Trophoblast cell (in vitro differentiated cells and primary cell): ENCODE data around the gene FMNL2.

ENCODE experiments used
- DNase-seq, 2 donors: peaks; one replicate each; pipeline ENCODE4 v3.0.0-alpha.2; 2016
- H2AFZ ChIP-seq: 2 replicates; pipeline ENCODE4 v1.6.1; 2013; ENCODE audit warnings: low read length, moderate library complexity, mild to moderate bottlenecking; ENCODE audit not compliant: insufficient read depth, poor library complexity
- H2AK5ac ChIP-seq: 2 replicates; pipeline ENCODE4 v1.6.1; 2013; ENCODE audit warnings: mild to moderate bottlenecking, low read length
- H2BK120ac ChIP-seq: 2 replicates; pipeline ENCODE4 v1.6.1; 2013; ENCODE audit warnings: low read length, mild to moderate bottlenecking, moderate library complexity; ENCODE audit not compliant: insufficient read depth, poor library complexity
- H2BK12ac ChIP-seq: 2 replicates; pipeline ENCODE4 v1.6.1; 2013; ENCODE audit warnings: mild to moderate bottlenecking, low read length, moderate library complexity
- H2BK5ac ChIP-seq: 2 replicates; pipeline ENCODE4 v1.6.1; 2013; ENCODE audit warnings: low read length, low read depth, moderate library complexity, mild to moderate bottlenecking; ENCODE audit not compliant: poor library complexity
- H3K14ac ChIP-seq: 2 replicates; pipeline ENCODE4 v1.6.1; 2013; ENCODE audit warnings: mild to moderate bottlenecking, low read length
- H3K18ac ChIP-seq: 2 replicates; pipeline ENCODE4 v1.6.1; 2013; ENCODE audit warnings: mild to moderate bottlenecking, low read length
- H3K23ac ChIP-seq: 2 replicates; pipeline ENCODE4 v1.6.1; 2013; ENCODE audit warnings: low read length
- H3K27ac ChIP-seq: 2 replicates; pipeline ENCODE4 v1.5.1; 2013; ENCODE audit warnings: low read depth, mild to moderate bottlenecking, inconsistent platforms, low read length, moderate library complexity
- H3K27me3 ChIP-seq: 2 replicates; pipeline ENCODE4 v1.6.1; 2013; ENCODE audit warnings: inconsistent platforms, mild to moderate bottlenecking, low read length, moderate library complexity; ENCODE audit not compliant: insufficient read depth
- H3K36me3 ChIP-seq, 2 experiments: 1 replicate in 1 of 2; 2 replicates in 1 of 2; pipeline ENCODE4 v1.6.1; 2013; ENCODE audit warnings: low read length in 2 of 2, mild to moderate bottlenecking in 2 of 2, moderate library complexity in 1 of 2; ENCODE audit not compliant: insufficient read depth in 2 of 2, control insufficient read depth in 1 of 2
- H3K4ac ChIP-seq: 2 replicates; pipeline ENCODE4 v1.6.1; 2013; ENCODE audit warnings: low read depth, mild to moderate bottlenecking, low read length, moderate library complexity
- H3K4me1 ChIP-seq, 2 experiments: 1 replicate in 1 of 2; 2 replicates in 1 of 2; pipeline ENCODE4 v1.6.1; 2013; ENCODE audit warnings: low read length in 2 of 2, mild to moderate bottlenecking in 2 of 2, moderate library complexity in 1 of 2; ENCODE audit not compliant: insufficient read depth in 2 of 2, control insufficient read depth in 1 of 2
- H3K4me2 ChIP-seq: 2 replicates; pipeline ENCODE4 v1.6.1; 2013; ENCODE audit warnings: inconsistent platforms, mild to moderate bottlenecking, low read length, moderate library complexity
- H3K4me3 ChIP-seq: 2 replicates; pipeline ENCODE4 v1.5.1; 2013; ENCODE audit warnings: mild to moderate bottlenecking, low read depth, low read length, inconsistent platforms
- H3K79me1 ChIP-seq: one replicate; pipeline ENCODE4 v1.6.1; 2013; ENCODE audit warnings: low read length
- H3K79me2 ChIP-seq: 2 replicates; pipeline ENCODE4 v1.6.1; 2013; ENCODE audit warnings: low read length, mild to moderate bottlenecking; ENCODE audit not compliant: control insufficient read depth, insufficient read depth, poor library complexity
- H3K9ac ChIP-seq: 2 replicates; pipeline ENCODE4 v1.6.1; 2013; ENCODE audit warnings: mild to moderate bottlenecking, low read length
- H3K9me3 ChIP-seq: 2 replicates; pipeline ENCODE4 v1.6.1; 2013; ENCODE audit warnings: low read depth, mild to moderate bottlenecking, control low read depth, inconsistent platforms, low read length; ENCODE audit not compliant: insufficient read depth
- H4K12ac ChIP-seq: 2 replicates; pipeline ENCODE4 v1.6.1; 2013; ENCODE audit warnings: low read depth, mild to moderate bottlenecking, low read length, moderate library complexity
- H4K8ac ChIP-seq: 2 replicates; pipeline ENCODE4 v1.6.1; 2013; ENCODE audit warnings: low read depth, mild to moderate bottlenecking, low read length, moderate library complexity
- H4K91ac ChIP-seq: one replicate; pipeline ENCODE4 v1.6.1; 2013; ENCODE audit warnings: low read depth, mild to moderate bottlenecking, low read length, moderate library complexity
- WGBS: extraction: QIAGEN DNeasy Blood & Tissue Kit; methylation state at CpG from one replicate; pipeline ENCODE4 v1.1.7; 2013; ENCODE audit warnings: missing lambda C conversion rate; ENCODE audit not compliant: insufficient read length, insufficient coverage; ENCODE audit errors: extremely low coverage; 5-methylcytosine and 5-hydroxymethylcytosine counted together

The FMNL2 gene

GRCh38 chr2:152499331-152499816, 164.4 kb downstream of the FMNL2 start:
- no peaks in the 10 kb centered on the region for H3K36me3 ChIP-seq
- no peak overlapping the region for H3K9ac ChIP-seq
- H3K14ac ChIP-seq = peak overlapping the region; percentile 51
- H3K23ac ChIP-seq = no peak overlapping the region
- peak overlapping the region; percentile 40 for H2BK12ac ChIP-seq
- peak overlapping the region; percentile 79 for H3K4ac ChIP-seq
- no peak overlapping the region for H4K12ac ChIP-seq
- peak in 1 of 2 donors; percentile 31 for DNase-seq
- no peaks in the 10 kb centered on the region for H3K27me3 ChIP-seq
- H3K4me1 ChIP-seq = peaks cover 5 to 6% of the 10 kb centered on the region in 2 experiments
- no peak overlapping the region for H3K27ac ChIP-seq
- H2BK120ac ChIP-seq = no peak overlapping the region
- H3K4me2 ChIP-seq = no peak overlapping the region
- peak overlapping the region; percentile 64 for H2BK5ac ChIP-seq
- no peak overlapping the region for H4K8ac ChIP-seq
- no peak overlapping the region for H2AFZ ChIP-seq
- no peaks in the 10 kb centered on the region for H3K9me3 ChIP-seq
- peak overlapping the region; percentile 55 for H4K91ac ChIP-seq
- peaks cover 5% of the 10 kb centered on the region for H3K79me1 ChIP-seq
- H2AK5ac ChIP-seq = peak overlapping the region; percentile 62
- WGBS = no CpG with 5 or more reads among the region's 3 CpGs
- H3K4me3 ChIP-seq = no peak overlapping the region
- H3K18ac ChIP-seq = peak overlapping the region; percentile 71
- no peaks in the 10 kb centered on the region for H3K79me2 ChIP-seq

GRCh38 chr2:152499896-152500735, 165.1 kb downstream of the FMNL2 start:
- no peak overlapping the region for H3K4me3 ChIP-seq
- no peaks in the 10 kb centered on the region for H3K9me3 ChIP-seq
- H4K8ac ChIP-seq = no peak overlapping the region
- H2AK5ac ChIP-seq = no peak overlapping the region
- no peak overlapping the region for H3K14ac ChIP-seq
- peaks cover 5 to 6% of the 10 kb centered on the region in 2 experiments for H3K4me1 ChIP-seq
- no peak overlapping the region for H4K91ac ChIP-seq
- no peak overlapping the region for H3K4me2 ChIP-seq
- H2AFZ ChIP-seq = no peak overlapping the region
- H2BK120ac ChIP-seq = no peak overlapping the region
- no peak overlapping the region for H2BK12ac ChIP-seq
- no peak overlapping the region for H3K27ac ChIP-seq
- H3K23ac ChIP-seq = no peak overlapping the region
- WGBS = no CpG with 5 or more reads among the region's 14 CpGs
- peak in 1 of 2 donors; percentile 33 for DNase-seq
- H3K79me2 ChIP-seq = no peaks in the 10 kb centered on the region
- H3K9ac ChIP-seq = no peak overlapping the region
- no peaks in the 10 kb centered on the region for H3K36me3 ChIP-seq
- H2BK5ac ChIP-seq = no peak overlapping the region
- no peak overlapping the region for H3K18ac ChIP-seq
- no peaks in the 10 kb centered on the region for H3K27me3 ChIP-seq
- H3K4ac ChIP-seq = peak overlapping the region; percentile 14
- H3K79me1 ChIP-seq = peaks cover 5% of the 10 kb centered on the region
- H4K12ac ChIP-seq = no peak overlapping the region

GRCh38 chr2:152500772-152501171, 165.8 kb downstream of the FMNL2 start:
- DNase-seq = no peak
- Histone ChIP-seq H3K18ac (no peak overlapping the region), H3K9me3 (no peaks in the 10 kb centered on the region), H3K27ac (no peak overlapping the region), H2AK5ac (no peak overlapping the region), H3K23ac (no peak overlapping the region), H4K12ac (no peak overlapping the region), H3K9ac (no peak overlapping the region), H3K79me2 (no peaks in the 10 kb centered on the region), H3K4me3 (no peak overlapping the region), H2BK12ac (no peak overlapping the region), H3K27me3 (no peaks in the 10 kb centered on the region), H3K36me3 (no peaks in the 10 kb centered on the region), H3K4ac (peak overlapping the region; percentile 75), H3K14ac (peak overlapping the region; percentile 30), H2BK5ac (no peak overlapping the region), H4K8ac (no peak overlapping the region), H2BK120ac (no peak overlapping the region), H3K4me2 (no peak overlapping the region), H2AFZ (no peak overlapping the region), H3K79me1 (peaks cover 8% of the 10 kb centered on the region), H3K4me1 (peaks cover 5 to 6% of the 10 kb centered on the region in 2 experiments), H4K91ac (no peak overlapping the region)
- no CpG with 5 or more reads among the region's 8 CpGs for WGBS

GRCh38 chr2:152501666-152502065, 166.7 kb downstream of the FMNL2 start:
- Histone ChIP-seq H3K4me2 (no peak overlapping the region), H4K8ac (no peak overlapping the region), H2BK5ac (no peak overlapping the region), H3K4me3 (no peak overlapping the region), H3K27ac (no peak overlapping the region), H4K12ac (no peak overlapping the region), H3K9ac (no peak overlapping the region), H3K9me3 (no peaks in the 10 kb centered on the region), H2AFZ (no peak overlapping the region), H4K91ac (no peak overlapping the region), H3K4ac (no peak overlapping the region), H2BK12ac (no peak overlapping the region), H3K79me2 (no peaks in the 10 kb centered on the region), H3K14ac (no peak overlapping the region), H3K79me1 (peaks cover 8% of the 10 kb centered on the region), H3K23ac (no peak overlapping the region), H3K36me3 (no peaks in the 10 kb centered on the region), H2AK5ac (no peak overlapping the region), H2BK120ac (no peak overlapping the region), H3K27me3 (no peaks in the 10 kb centered on the region), H3K4me1 (peaks cover 5 to 6% of the 10 kb centered on the region in 2 experiments), H3K18ac (no peak overlapping the region)
- WGBS = no CpG with 5 or more reads among the region's 5 CpGs
- DNase-seq = no peak
